ENCODE measurements around the gene BMERB1. TPM values are rescaled to one million over a fixed set of nuclear protein-coding genes. Genes with fewer than 3 reads are reported as not detected.

BMERB1 gene
- total and polyA plus RNA-seq, 9 of the 15 experiments (the other 6 are each of a cell fraction or from before 2014, with no cell fraction given), result 0.29 to 2.9 (median 0.94) TPM

- Histone ChIP-seq H3K27me3 (ENCODE audit: control insufficient read depth in 2 of 2, insufficient read depth in 2 of 2, low read length in 2 of 2) (no peaks in the 10 kb centered on the region), H3K4me1 (replicated peaks in 1 of 2; ENCODE audit: control insufficient read depth in 2 of 2, insufficient read depth in 2 of 2, low read length in 2 of 2) (peaks cover 44 to 64% of the 10 kb centered on the region in 2 experiments), H4K20me1 (replicated peaks; ENCODE audit: control insufficient read depth, insufficient read depth, low read length) (no peaks in the 10 kb centered on the region), H3K27ac (ENCODE audit: extremely low read depth, low read depth, low read length) (peak overlapping the region; percentile 93), H3K9me1 (ENCODE audit: control insufficient read depth, insufficient read depth, low read length) (no peaks in the 10 kb centered on the region), H3K4me2 (ENCODE audit: insufficient read depth, low read length) (peak overlapping the region; percentile 89), H3K9ac (ENCODE audit: insufficient read depth in 1 of 2, low read depth in 2 of 2, low read length in 2 of 2) (peak overlapping the region in 1 of 2 experiments; percentile 72; a peak in 3 of 4 replicates), H3K4me3 (no peak overlapping the region), H3K36me3 (ENCODE audit: control insufficient read depth, insufficient read depth, low read length) (no peaks in the 10 kb centered on the region), H3K79me2 (ENCODE audit: control insufficient read depth, insufficient read depth, low read length) (no peaks in the 10 kb centered on the region), H2AFZ (ENCODE audit: low read depth, low read length) (peak overlapping the region; percentile 83), H3K9me3 (replicated peaks; ENCODE audit: control insufficient read depth, insufficient read depth, low read depth, low read length) (no peaks in the 10 kb centered on the region)
- BruUV-seq (replicated peaks), result no TSS peak
- FAIRE-seq (no peak), DNase-seq (ENCODE audit: extremely low read depth in 1 of 4, low spot score in 3 of 4) (peak in 2 of 4 experiments; percentile 48 to 52), ATAC-seq (peak; percentile 64)
- intact Hi-C loops (cut with micrococcal nuclease), result no loop called here
- POLR2A ChIA-PET, result interaction anchor here (0.6 to 3.9 kb wide), 10 partner anchors 10 to 177 kb away, joined by 3 to 20 read pairs (median 4); no protein-coding TSS in a partner anchor
- CTCF ChIA-PET (ENCODE audit: low intra/inter-chr PET ratio), result no interaction called here
- in situ Hi-C loops (cut with MboI), result no loop called here
- TF ChIP-seq FOXP1 (CRISPR knock-in tag; IDR thresholded peaks at IDR 0.05), result 0 out of 2 replicates have a peak, but pooled peaks have one; percentile 32
- TF ChIP-seq RBM22 (IDR thresholded peaks at IDR 0.05; ENCODE audit: low read depth, low read length, poor library complexity, severe bottlenecking), result no peak
- peak; percentile 33; the same call in 1 of the 2 replicates for TF ChIP-seq PTRF (tag; IDR thresholded peaks at IDR 0.05)
- TF ChIP-seq NR2C2 (CRISPR knock-in tag; IDR thresholded peaks at IDR 0.05), result no peak
- peak; percentile 33; the same call in 1 of the 2 replicates for TF ChIP-seq NR2C2 (tag; IDR thresholded peaks at IDR 0.05)
- TF ChIP-seq GABPB1 (CRISPR knock-in tag; IDR thresholded peaks at IDR 0.05), result peak; percentile 30; the same call in 1 of the 2 replicates
- 0 out of 2 replicates have a peak, but pooled peaks have one; percentile 44 for TF ChIP-seq RERE (CRISPR knock-in tag; IDR thresholded peaks at IDR 0.05; ENCODE audit: borderline replicate concordance)
- TF ChIP-seq ETV5 (CRISPR knock-in tag; IDR thresholded peaks at IDR 0.05; ENCODE audit: low read depth), result no peak
- no peak for TF ChIP-seq ZNF407 (IDR thresholded peaks at IDR 0.05; ENCODE audit: low read depth)
Observed at GRCh38 chr16:15521390-15521757, 87.0 kb downstream of the BMERB1 start.

All from K562 (cell line).